IPS-18a (cell line): ENCODE measurements around the gene LIFR.

Experiments
- H3K27ac ChIP-seq: one replicate; pipeline ENCODE4 v1.5.1; 2013; ENCODE audit warnings: low read length
- H3K27me3 ChIP-seq: one replicate; pipeline ENCODE4 v1.6.1; 2013; ENCODE audit warnings: mild to moderate bottlenecking, low read length; ENCODE audit not compliant: control insufficient read depth, insufficient read depth
- H3K36me3 ChIP-seq: one replicate; pipeline ENCODE4 v1.6.1; 2013; ENCODE audit warnings: low read depth, low read length; ENCODE audit not compliant: control insufficient read depth
- H3K4me1 ChIP-seq: one replicate; pipeline ENCODE4 v1.6.1; 2013; ENCODE audit warnings: low read depth, low read length; ENCODE audit not compliant: control insufficient read depth
- H3K4me3 ChIP-seq: one replicate; pipeline ENCODE4 v1.5.1; 2013; ENCODE audit warnings: low read length
- H3K9ac ChIP-seq: one replicate; pipeline ENCODE4 v1.6.1; 2013; ENCODE audit warnings: mild to moderate bottlenecking, low read length, moderate library complexity
- H3K9me3 ChIP-seq: one replicate; pipeline ENCODE4 v1.6.1; 2013; ENCODE audit warnings: low read depth, low read length; ENCODE audit not compliant: control insufficient read depth

LIFR gene

GRCh38 chr5:38557792-38558191 is 1.3 kb upstream of the LIFR start:
- H3K9me3 ChIP-seq: no peaks in the 10 kb centered on the region
- peaks cover 14% of the 10 kb centered on the region for H3K4me1 ChIP-seq
- peak overlapping the region; percentile 97 for H3K4me3 ChIP-seq
- H3K9ac ChIP-seq: peak overlapping the region; percentile 87
- peaks cover 16% of the 10 kb centered on the region for H3K27me3 ChIP-seq
- H3K36me3 ChIP-seq: no peaks in the 10 kb centered on the region
- no peak overlapping the region for H3K27ac ChIP-seq

- H3K27me3 ChIP-seq: peaks cover 16% of the 10 kb centered on the region
- H3K4me1 ChIP-seq: peaks cover 14% of the 10 kb centered on the region
- peak overlapping the region; percentile 87 for H3K9ac ChIP-seq
- H3K4me3 ChIP-seq: peak overlapping the region; percentile 97
- H3K36me3 ChIP-seq: no peaks in the 10 kb centered on the region
- peak overlapping the region; percentile 53 for H3K27ac ChIP-seq
- H3K9me3 ChIP-seq: no peaks in the 10 kb centered on the region
These were observed 863 bp upstream of the LIFR start for GRCh38 chr5:38557308-38557710.

GRCh38 chr5:38556088-38556598 is 303 bp downstream of the LIFR start:
- Histone ChIP-seq H3K27ac (no peak overlapping the region), H3K9ac (peak overlapping the region; percentile 50), H3K4me1 (peaks cover 14% of the 10 kb centered on the region), H3K27me3 (peaks cover 16% of the 10 kb centered on the region), H3K9me3 (no peaks in the 10 kb centered on the region), H3K4me3 (peak overlapping the region; percentile 75), H3K36me3 (no peaks in the 10 kb centered on the region)

- Histone ChIP-seq H3K27ac (no peak overlapping the region), H3K4me3 (peak overlapping the region; percentile 75), H3K36me3 (no peaks in the 10 kb centered on the region), H3K4me1 (peaks cover 14% of the 10 kb centered on the region), H3K9me3 (no peaks in the 10 kb centered on the region), H3K27me3 (peaks cover 16% of the 10 kb centered on the region), H3K9ac (peak overlapping the region; percentile 50)
These were observed 925 bp downstream of the LIFR start for GRCh38 chr5:38555354-38556087.

- Histone ChIP-seq H3K9ac (no peak overlapping the region), H3K27ac (no peak overlapping the region), H3K27me3 (peaks cover 16% of the 10 kb centered on the region), H3K4me1 (peaks cover 14% of the 10 kb centered on the region), H3K9me3 (no peaks in the 10 kb centered on the region), H3K4me3 (peak overlapping the region; percentile 75), H3K36me3 (no peaks in the 10 kb centered on the region)
These were observed 1.6 kb downstream of the LIFR start for GRCh38 chr5:38554861-38555260.

GRCh38 chr5:38554403-38554802 is 2.0 kb downstream of the LIFR start:
- Histone ChIP-seq H3K27me3 (peaks cover 16% of the 10 kb centered on the region), H3K27ac (no peak overlapping the region), H3K9me3 (no peaks in the 10 kb centered on the region), H3K36me3 (no peaks in the 10 kb centered on the region), H3K4me1 (peaks cover 14% of the 10 kb centered on the region), H3K4me3 (peak overlapping the region; percentile 75), H3K9ac (no peak overlapping the region)

- Histone ChIP-seq H3K27ac (no peak overlapping the region), H3K4me1 (peaks cover 14% of the 10 kb centered on the region), H3K9ac (no peak overlapping the region), H3K27me3 (peaks cover 16% of the 10 kb centered on the region), H3K4me3 (no peak overlapping the region), H3K9me3 (no peaks in the 10 kb centered on the region), H3K36me3 (no peaks in the 10 kb centered on the region)
These were observed 3.4 kb downstream of the LIFR start for GRCh38 chr5:38553001-38553521.

- no peak overlapping the region for H3K4me3 ChIP-seq
- no peak overlapping the region for H3K9ac ChIP-seq
- H3K4me1 ChIP-seq: peaks cover 10% of the 10 kb centered on the region
- H3K27me3 ChIP-seq: peaks cover 16% of the 10 kb centered on the region
- no peaks in the 10 kb centered on the region for H3K36me3 ChIP-seq
- no peaks in the 10 kb centered on the region for H3K9me3 ChIP-seq
- H3K27ac ChIP-seq: no peak overlapping the region
These were observed 5.1 kb downstream of the LIFR start for GRCh38 chr5:38551030-38552017.

GRCh38 chr5:38548064-38548759 is 8.2 kb downstream of the LIFR start:
- no peak overlapping the region for H3K27ac ChIP-seq
- H3K9me3 ChIP-seq: no peaks in the 10 kb centered on the region
- H3K4me3 ChIP-seq: no peak overlapping the region
- no peaks in the 10 kb centered on the region for H3K36me3 ChIP-seq
- no peaks in the 10 kb centered on the region for H3K27me3 ChIP-seq
- no peaks in the 10 kb centered on the region for H3K4me1 ChIP-seq
- H3K9ac ChIP-seq: no peak overlapping the region

- Histone ChIP-seq H3K27ac (no peak overlapping the region), H3K9ac (no peak overlapping the region)
These were observed 9.2 kb downstream of the LIFR start for GRCh38 chr5:38547257-38547656.

GRCh38 chr5:38546691-38547146 is 9.7 kb downstream of the LIFR start:
- Histone ChIP-seq H3K27me3 (no peaks in the 10 kb centered on the region), H3K9me3 (no peaks in the 10 kb centered on the region)

More at GRCh38 chr5:38547257-38547656, 9.2 kb downstream of the LIFR start:
- H3K4me3 ChIP-seq: no peak overlapping the region
- no peaks in the 10 kb centered on the region for H3K27me3 ChIP-seq
- H3K36me3 ChIP-seq: no peaks in the 10 kb centered on the region
- no peaks in the 10 kb centered on the region for H3K9me3 ChIP-seq
- no peaks in the 10 kb centered on the region for H3K4me1 ChIP-seq

More at GRCh38 chr5:38546691-38547146, 9.7 kb downstream of the LIFR start:
- Histone ChIP-seq H3K27ac (no peak overlapping the region), H3K36me3 (no peaks in the 10 kb centered on the region), H3K4me3 (no peak overlapping the region), H3K9ac (no peak overlapping the region), H3K4me1 (no peaks in the 10 kb centered on the region)
